Measurements from ENCODE around the gene MCM7. TPM values are rescaled to one million over a fixed set of nuclear protein-coding genes. Genes with fewer than 3 reads are reported as not detected.
"Not testable (repeated sequence)": the region's sequence is repeated elsewhere in the genome, so short reads cannot be mapped to it uniquely, and the experiment has no call there.

Gene MCM7
- polyA plus RNA-seq (ENCODE audit: insufficient read length in 10 of 10), result 10 to 100 TPM; 57.2 to 96.4 (median 66.4) TPM
- long read RNA-seq, donor 1, transcript MCM7-201 (15 exons, 2,957 nt), result major isoform, 5 of 10 reads
- long read RNA-seq, donor 1, partial matches to known transcripts, result 5 of 10 reads
- long read RNA-seq, donor 1, other reads (novel, unspliced or antisense), result 0 of 10 reads
- long read RNA-seq, donor 2, transcript MCM7-201 (15 exons, 2,957 nt), result major isoform, 7 of 8 reads
- long read RNA-seq, donor 2, partial matches to known transcripts, result 0 of 8 reads
- long read RNA-seq, donor 2, other reads (novel, unspliced or antisense), result 0 of 8 reads
- long read RNA-seq, donor 3, result 0 reads
- long read RNA-seq, donor 4, partial matches to known transcripts, result 6 of 9 reads
- long read RNA-seq, donor 4, other reads (novel, unspliced or antisense), result 0 of 9 reads
- long read RNA-seq, donor 5, transcript MCM7-201 (15 exons, 2,957 nt), result major isoform, 7 of 14 reads
- long read RNA-seq, donor 5, partial matches to known transcripts, result 0 of 14 reads
- long read RNA-seq, donor 5, other reads (novel, unspliced or antisense), result 6 of 14 reads
- long read RNA-seq, donor 6, transcript MCM7-201 (15 exons, 2,957 nt), result major isoform, 15 of 25 reads
- long read RNA-seq, donor 6, partial matches to known transcripts, result 10 of 25 reads
- long read RNA-seq, donor 6, other reads (novel, unspliced or antisense), result 0 of 25 reads
- long read RNA-seq, donor 7, partial matches to known transcripts, result 13 of 17 reads
- long read RNA-seq, donor 7, other reads (novel, unspliced or antisense), result 0 of 17 reads
- long read RNA-seq, donor 8, partial matches to known transcripts, result 0 of 4 reads
- long read RNA-seq, donor 8, other reads (novel, unspliced or antisense), result 0 of 4 reads
- long read RNA-seq, donor 9, partial matches to known transcripts, result 0 of 1 reads
- long read RNA-seq, donor 9, other reads (novel, unspliced or antisense), result 0 of 1 reads

DNA sequence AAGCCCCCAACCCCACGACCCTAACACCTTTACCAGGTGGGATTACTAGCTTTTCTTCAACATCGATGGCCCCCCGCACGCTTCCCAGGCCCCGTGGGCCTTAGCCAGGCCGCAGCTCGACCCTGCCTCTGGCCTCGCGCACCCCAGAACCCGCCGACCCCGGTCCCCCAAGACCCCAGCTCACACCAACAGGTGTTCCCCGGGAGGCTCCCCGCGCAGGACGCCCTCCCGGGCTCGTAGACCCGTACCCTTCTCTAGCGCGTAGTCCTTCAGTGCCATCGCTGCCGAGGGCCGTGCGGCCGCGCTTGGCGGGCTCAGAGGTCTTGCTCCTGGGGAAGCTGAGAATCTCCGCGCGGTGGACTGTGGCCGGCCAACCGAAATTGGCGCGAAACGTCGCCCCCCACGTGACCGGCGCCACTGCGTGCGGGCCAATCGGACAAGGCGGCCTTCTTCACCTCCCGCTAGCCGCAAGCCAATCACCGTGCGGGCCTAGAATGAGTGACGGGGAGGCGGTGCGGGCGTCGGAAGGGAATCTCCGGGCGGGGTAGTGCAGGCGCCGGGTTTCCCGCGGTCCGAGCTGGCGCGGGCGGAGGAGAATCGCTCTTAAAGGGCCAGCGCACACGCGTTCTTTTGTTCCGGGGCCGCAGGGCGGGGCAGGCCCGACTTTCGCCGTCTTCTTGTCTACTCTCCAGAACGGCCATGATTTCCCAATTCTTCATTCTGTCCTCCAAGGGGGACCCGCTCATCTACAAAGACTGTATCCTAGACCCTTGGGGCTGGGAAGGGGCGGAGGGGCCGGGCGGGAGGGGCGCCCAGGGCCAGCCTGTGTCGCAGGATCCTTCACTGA is at the start of gene MCM7, which contains the start of gene AP4M1:
TSS of gene MCM7 (minus strand) at position 382 of the 847 bp plus-strand sequence. CDS start at position 279, 103 bp downstream.
TSS of gene AP4M1 (plus strand) at position 628 of the 847 bp plus-strand sequence. CDS start at position 700, 72 bp downstream.
- peak; percentile 98 to 100 (median 99) for DNase-seq

DNA sequence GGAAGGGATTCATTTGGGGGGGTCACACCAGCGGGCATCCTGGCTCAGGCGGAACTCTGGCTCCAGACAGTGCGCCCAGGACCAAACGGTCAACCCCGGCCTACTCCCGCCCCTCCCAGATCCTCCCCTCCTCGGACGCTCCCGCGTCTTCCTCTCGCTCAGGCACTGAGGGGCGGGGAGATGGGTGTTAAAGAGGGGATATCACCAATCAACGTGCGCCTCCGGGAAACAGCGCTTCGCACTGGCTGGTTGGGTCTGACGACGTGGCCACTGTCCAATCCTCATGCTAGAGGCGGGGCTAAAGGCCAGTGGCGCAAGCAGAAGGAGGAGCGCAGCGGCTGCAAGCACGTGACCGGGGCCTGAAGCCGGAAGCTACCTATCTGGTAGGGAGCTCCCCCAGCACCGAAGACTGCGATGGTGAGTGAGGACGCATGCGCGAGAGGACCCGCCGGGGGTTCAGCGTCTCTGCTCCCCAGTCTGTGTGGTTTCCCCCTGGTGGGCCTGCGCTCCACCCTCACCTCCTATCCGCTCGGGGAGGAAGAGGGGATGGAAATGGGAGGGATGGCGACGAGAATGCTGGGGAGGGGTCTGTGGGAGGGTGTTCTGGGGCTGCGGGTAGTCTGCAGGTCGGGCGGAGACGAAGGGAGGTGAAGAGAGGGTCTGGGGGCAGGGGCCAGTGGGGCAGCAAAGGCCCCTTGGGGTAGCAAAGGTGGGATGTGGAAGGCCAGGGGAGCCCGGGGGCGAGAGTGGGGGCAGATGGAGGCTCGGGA is 47.5 kb upstream of the MCM7 start, which contains the start of gene LAMTOR4:
TSS of gene LAMTOR4 (plus strand) at position 360 of the 770 bp plus-strand sequence. CDS start at position 415, 55 bp downstream.
- peak; percentile 99 to 100 (median 99) for DNase-seq

DNA sequence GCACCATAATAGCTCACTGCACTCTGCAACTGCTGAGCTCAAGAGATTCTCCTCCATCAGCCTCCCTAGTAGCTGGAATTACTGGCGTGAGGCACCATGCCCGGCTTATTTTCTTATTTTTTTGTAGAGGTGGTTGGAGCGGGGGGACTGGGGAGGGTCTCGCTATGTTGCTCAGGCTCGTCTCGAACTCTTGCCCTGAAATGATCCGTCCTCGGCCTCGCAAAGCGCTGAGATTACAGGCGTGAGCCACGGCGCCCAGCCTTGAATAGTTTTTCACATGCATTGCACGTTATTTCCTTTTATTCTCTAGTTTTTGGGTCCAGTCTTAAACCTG is 47.0 kb upstream of the MCM7 start:
- no peak for DNase-seq

DNA sequence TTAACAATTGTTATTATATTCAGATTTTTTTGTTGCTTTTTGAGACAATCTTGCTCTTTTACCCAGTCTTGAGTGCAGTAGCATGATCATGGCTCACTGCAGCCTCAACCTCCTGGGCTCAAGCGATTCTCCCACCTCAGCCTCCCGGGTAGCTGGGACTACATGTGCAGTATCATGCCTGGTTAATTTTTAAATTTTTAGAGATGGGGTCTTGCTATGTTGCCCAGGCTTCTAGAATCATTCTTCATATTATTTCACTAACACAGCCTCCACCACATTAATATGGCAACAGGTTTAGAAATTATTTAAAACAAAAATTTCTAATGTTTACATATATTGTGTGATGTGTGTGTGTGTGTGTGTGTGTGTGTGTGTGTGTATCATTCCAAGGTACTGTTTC is 46.1 kb upstream of the MCM7 start:
- DNase-seq, result no peak

DNA sequence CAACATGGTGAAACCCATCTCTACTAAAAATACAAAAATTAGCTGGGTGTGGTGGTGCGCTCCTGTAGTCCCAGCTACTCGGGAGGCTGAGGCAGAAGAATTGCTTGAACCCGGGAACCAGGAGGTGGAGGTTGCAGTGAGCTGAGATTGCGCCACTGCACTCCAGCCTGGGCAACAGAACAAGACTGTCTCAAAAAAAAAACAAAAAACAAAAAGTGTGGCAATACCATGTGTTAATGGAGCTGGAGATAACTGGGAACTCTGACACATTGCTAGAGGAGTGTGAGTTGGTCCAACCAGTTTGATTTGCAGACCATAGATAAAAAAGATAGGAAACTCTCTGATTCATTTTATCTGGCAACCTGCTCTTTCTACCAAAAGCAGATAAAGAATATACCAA is 45.2 kb upstream of the MCM7 start:
- not testable (repeated sequence) for DNase-seq

DNA sequence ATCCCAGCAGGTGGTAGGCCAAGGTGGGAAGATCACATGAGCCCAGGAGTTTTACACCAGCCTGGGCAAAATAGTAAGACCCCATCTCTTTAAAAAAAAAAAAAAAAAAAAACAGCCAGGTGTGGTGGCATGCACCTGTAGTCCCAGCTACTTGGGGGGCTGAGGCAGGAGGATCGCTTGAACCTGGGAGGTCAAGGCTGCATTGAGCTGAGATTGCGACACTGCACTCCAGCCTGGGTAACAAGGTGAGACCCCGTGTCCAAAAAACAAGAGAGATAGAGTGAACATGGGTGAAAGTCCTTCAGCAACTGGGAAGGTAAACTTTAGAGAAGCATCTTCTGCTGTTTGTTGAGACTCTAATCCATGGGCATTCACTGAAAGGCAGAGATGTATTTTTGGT is 41.3 kb upstream of the MCM7 start:
- no peak for DNase-seq

DNA sequence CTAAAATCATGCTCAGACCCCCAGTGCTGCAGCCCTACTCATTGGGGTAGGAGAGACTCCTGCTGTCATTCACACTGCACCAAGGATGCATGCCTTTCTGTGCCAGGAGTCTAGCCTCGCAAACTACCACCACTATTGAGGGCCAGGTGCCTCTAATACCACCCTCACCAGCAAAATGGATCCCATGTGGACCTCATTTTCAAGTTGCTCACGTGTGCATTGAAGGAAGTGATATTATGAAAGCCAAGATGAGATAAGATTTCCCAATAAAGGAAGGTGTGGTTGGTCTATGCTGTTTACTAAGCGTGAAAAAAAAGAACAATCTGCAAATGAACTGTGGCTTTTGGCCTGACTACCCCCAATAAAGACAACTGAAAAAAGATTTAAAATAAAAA is 40.4 kb upstream of the MCM7 start:
- no peak for DNase-seq

DNA sequence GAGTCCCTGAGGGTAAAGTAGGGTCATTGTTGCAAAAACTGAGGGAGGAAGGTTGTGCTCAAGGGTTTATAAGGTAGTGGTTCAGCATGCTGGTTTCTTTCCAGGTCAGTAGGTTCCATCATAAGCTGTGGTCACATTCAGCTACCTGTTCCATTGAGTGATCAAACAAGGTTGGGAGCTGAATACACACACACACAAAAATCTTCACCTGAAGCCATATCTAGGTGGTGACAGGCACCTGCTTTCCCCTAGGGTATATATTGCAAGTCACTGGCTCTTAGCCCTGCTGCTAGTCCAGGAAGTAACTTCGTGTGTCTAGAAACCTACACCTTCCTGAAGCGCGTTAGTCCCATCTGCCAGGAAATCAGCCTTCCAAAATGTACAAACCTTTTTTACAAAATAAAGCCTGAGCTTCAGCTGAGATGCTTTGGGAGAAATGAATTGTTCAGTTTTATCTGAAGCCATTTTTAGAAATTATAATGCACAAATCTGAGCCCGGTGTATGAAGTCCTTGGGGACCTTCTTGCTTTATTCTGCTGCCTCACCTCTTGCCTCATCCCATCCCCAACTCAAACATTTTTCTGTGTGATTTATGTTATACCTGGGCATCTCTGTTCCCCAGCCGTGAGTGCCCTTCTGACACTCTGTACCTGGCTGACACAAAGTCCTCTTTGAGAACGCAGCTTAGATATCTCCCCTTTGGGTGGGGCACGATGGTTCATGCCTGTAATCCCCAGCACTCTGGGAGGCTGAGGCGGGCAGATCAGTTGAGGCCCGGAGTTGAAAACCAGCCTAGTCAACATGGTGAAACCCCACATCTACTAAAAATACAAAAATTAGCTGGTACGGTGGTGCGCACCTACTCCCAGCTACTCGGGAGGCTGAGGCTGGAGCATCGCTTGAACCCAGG is 36.9 kb upstream of the MCM7 start:
- no peak for DNase-seq

DNA sequence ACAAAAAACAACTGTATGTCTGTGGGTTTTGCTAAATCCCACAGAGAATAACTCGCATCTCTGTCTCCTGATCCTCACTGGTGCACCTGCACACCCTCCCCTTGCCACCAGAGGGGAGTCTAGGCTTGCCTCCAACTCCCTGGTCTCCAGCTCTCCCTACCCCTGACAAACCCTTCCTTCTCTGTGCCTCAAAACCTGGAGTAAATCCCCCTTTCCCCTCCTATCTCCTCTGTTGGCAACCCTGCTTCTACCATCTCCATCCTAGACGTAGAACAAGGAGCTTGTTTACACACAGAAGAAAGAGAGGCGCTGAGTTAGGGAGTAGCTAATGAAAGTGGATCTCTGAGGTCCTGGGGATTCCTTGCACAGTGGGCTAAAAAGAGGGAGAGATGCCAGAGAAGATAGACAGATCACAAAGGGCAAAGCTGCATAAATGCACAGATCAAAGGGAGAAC is 31.5 kb upstream of the MCM7 start:
- DNase-seq, result peak in 2 of 3 donors; percentile 59 to 72

DNA sequence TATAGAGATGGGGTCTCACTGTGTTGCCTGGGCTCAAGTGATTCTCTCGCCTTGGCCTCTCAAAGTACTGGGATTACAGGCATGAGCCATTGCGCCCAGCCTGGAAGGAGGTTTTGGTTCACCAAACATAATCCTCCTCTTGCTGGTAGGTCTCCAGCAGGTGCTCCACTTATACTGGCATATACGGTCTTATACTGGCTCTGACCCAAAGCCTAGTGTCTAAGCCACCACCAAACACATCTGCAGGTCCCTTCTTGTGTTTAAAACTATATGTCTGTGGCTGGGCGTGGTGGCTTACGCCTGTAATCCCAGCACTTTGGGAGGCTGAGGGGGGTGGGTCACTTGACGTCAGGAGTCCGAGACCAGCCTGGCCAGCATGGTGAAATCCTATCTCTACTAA is 30.9 kb upstream of the MCM7 start:
- DNase-seq, result no peak

DNA sequence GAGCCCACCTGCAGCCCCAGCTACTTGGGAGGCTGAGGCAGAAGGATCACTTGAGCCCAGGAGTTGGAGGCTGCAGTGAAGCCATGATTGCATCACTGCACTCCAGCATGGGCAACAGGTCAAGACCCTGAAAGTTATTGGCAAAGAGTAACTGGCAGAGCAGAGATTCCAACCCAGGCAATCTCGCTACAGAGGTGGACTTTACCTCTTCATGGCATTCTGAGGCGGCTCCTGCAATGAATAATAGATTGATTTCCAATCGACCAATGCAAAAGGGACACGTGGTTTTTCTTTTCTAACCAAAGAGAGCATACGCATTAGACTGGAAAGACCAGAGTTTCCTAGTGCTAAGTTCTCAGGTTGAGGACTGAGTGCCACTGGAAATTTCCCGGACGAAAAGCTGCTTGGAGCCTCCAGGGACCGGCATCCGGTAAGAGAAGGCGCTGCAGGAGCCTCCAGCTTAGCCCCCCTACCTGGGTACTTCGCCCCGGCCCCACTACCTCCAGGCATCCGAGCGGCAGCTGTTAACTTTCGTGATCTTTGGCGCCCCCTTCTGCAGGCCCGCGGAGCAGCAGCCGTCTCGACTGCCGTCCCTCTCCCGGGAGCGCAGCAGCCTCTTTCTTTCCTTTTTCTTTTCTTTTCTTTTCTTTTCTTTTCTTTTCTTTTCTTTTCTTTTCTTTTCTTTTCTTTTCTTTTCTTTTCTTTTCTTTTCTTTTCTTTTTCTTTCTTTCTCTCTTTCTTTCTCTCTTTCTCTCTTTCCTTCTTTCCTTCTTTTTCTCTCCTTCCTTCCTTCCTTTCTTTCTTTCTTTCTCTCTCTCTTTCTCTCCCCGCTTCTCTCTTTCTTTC is 29.6 kb upstream of the MCM7 start:
- peak in 2 of 3 donors; percentile 75 to 88 for DNase-seq

DNA sequence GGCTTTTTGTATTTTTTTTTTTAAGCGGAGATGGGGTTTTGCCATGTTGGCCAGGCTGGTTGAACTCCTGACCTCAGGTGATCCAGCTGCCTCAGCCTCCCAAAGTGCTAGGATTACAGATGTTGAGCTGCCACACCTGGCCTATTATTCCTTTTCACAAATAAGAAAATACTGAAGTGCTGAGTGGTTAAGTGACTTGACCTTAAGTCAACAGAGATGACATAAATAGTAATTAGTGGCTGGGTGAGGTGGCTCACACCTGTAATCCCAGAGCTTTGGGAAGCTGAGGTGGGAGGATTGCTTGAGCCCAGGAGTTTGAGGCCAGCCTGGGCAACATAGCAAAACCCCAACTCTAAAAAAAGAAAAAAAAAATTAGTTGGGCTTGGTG is 29.0 kb upstream of the MCM7 start:
- DNase-seq, result not testable (repeated sequence)

DNA sequence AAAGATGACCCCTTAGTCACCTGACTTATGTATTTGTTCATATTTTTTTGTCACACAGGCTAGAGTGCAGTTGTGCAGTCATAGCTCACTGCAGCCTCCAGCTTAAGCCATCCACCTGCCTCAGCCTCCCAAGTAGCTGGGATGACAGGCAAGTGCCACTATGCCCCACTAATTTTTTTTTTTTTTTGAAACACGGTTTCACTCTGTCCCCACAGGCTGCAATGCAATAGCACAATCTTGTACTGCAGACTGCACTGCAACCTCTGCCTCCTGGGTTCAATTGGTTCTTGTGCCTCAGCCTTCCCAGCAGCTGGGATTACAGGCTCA is 27.4 kb upstream of the MCM7 start:
- no peak for DNase-seq

DNA sequence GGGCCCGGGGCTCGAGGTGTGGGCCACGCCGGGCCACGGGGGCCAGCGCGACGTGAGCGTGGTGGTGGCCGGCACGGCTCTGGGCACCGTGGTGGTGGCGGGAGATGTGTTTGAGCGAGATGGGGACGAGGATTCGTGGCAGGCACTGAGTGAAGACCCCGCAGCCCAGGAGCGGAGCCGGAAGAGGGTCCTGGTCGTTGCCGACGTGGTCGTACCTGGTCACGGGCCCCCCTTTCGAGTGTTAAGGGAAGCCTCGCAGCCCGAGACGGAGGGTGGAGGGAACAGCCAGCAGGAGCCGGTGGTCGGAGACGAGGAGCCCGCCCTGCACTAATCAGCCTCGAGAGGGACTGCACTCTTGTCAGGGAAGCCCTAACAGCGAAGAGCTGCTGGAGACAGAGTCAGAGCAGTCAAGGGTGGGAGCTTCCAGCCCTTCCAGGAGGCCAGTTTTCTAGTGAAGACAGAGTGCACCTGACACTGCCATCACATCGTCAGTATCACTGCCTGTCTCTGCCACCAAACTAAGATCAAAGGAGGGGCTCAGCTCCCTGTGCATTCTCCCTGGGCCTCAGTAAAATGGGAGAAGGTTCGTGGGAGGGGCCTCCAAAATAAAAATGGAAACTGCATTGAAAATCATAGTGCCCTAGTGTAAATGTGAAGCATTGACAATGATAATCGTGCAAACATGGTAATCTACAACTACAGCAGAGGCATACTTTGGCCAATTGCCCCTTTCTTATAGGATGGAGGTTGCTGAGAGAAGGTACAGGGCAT is 26.9 kb upstream of the MCM7 start:
- DNase-seq, result peak in 1 of 3 donors; percentile 78

DNA sequence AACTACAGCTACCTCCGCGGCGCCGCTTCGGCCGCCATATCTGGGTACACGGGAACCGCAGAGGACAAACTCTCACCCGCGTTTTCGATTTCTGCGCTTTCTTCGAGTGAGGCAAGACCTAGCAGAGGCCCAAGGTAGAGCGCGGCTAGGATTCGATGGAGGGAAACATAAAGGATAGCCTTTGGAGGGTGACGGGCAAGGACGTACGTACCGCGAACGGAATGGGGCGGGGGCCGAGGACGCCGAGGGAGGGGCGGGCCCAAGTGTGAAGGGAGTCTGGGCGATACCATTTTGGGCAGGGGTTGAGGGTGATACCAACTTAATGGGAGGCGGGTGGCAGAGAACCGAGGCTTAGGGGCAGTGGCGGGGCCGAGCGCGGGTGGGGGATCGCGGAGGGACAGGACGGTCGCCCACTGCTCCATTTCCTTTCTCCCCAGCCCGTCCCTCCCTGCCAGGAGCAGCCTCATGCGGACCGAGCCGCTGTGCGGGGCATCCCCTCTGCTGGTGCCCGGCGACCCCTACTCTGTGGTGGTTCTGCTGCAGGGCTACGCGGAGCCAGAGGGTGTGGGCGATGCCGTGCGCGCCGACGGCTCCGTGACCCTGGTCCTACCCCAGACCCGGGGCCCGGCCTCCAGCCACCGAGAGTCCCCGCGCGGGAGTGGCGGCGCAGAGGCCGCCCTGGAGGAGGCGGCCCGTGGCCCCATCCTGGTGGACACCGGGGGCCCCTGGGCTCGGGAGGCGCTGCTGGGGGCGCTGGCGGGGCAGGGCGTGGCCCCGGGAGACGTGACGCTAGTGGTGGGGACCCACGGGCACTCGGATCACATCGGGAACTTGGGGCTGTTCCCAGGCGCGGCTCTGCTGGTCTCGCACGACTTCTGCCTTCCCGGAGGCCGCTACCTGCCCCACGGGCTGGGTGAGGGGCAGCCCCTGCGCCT is 26.0 kb upstream of the MCM7 start, which contains the start of gene MBLAC1:
TSS of gene MBLAC1 (plus strand) at position 37 of the 935 bp plus-strand sequence. CDS start at position 466, 429 bp downstream.
- DNase-seq, result peak; percentile 94 to 97 (median 95)

DNA sequence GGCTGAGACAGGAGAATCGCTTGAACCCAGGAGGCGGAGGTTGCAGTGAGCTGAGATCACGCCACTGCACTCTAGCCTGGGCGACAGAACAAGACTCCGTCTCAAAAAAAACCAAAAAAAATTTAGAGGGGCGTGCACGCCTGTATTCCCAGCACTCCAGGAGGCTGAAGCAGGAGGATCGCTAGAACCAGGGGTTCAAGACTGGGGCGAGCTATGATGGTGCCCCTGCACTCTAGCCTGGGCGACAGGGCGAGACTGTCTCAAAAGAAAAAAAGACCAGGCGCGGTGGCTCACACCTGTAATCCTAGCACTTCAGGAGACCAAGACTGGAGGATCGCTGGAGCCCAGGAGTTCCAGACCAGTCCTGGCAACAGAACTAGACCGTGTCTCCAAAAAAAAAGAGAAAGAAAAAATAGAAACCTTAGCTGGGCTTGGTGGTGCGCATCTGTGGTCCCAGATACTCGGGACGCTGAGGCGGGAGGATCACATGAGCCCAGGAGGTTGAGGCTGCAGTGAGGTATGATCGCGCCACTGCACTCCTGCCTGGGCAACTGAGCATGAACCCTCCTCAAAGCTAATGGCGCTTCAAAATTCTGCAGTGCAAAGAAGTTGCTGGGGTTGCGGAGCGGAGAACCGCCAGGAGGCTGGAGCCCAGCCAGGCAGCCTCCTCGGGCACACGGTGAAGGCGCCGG is 25.2 kb upstream of the MCM7 start:
- DNase-seq, result no peak

Measured in muscle of back (tissue), 13 donors.